GM12875 (cell line): ENCODE results near the gene VIL1.
A peak's percentile ranks its signal among the peaks of the same experiment; 100 is the strongest.

Source experiments
- H3K4me3 ChIP-seq: one replicate; pipeline ENCODE4 v1.5.1; 2011; ENCODE audit warnings: low read depth, low read length, control low read depth
- CTCF ChIP-seq: IDR thresholded peaks from 2 replicates; pipeline ENCODE4 v1.5.1; 2011; ENCODE audit warnings: low read depth, mild to moderate bottlenecking, control low read depth, inconsistent platforms, low read length, moderate library complexity, borderline replicate concordance; ENCODE audit not compliant: insufficient read depth

The VIL1 gene

GRCh38 chr2:218406949-218407618 lies 11.8 kb upstream of the VIL1 start:
- H3K4me3 ChIP-seq, result peak overlapping the region; percentile 18
- TF ChIP-seq CTCF, result no peak

GRCh38 chr2:218407717-218408116 lies 11.2 kb upstream of the VIL1 start:
- no peak overlapping the region for H3K4me3 ChIP-seq

GRCh38 chr2:218418321-218418716 lies 604 bp upstream of the VIL1 start:
- TF ChIP-seq CTCF, result no peak
- no peak overlapping the region for H3K4me3 ChIP-seq

More at GRCh38 chr2:218407717-218408116, 11.2 kb upstream of the VIL1 start:
- no peak for TF ChIP-seq CTCF

GRCh38 chr2:218419630-218420216 lies 800 bp downstream of the VIL1 start:
- no peak for TF ChIP-seq CTCF
- no peak overlapping the region for H3K4me3 ChIP-seq

GRCh38 chr2:218421027-218421426 lies 2.1 kb downstream of the VIL1 start:
- H3K4me3 ChIP-seq, result no peak overlapping the region
- no peak for TF ChIP-seq CTCF

- no peak for TF ChIP-seq CTCF
- no peak overlapping the region for H3K4me3 ChIP-seq
Observed at GRCh38 chr2:218422403-218423086, 3.6 kb downstream of the VIL1 start.
